Adrenal gland (tissue), 5 donors: ENCODE results near the gene ZNF296.

Experiments
- POLR2A ChIP-seq, 2 donors: fragments of 450-650 bp; IDR thresholded peaks; one replicate each; pipeline ENCODE4 v1.6.1; 2017; ENCODE audit warnings: antibody characterized with exemption in 2 of 2, mild to moderate bottlenecking in 2 of 2, moderate library complexity in 1 of 2
- TF ChIP-seq, protein P1 (sequence below), 6 experiments: fragments of 450-650 bp in 4 of 6; fragments of 200-600 bp in 2 of 6; sonication (generic) in 1 of 6; IDR thresholded peaks; 1 replicate in 5 of 6; 2 replicates in 1 of 6; pipeline versions ENCODE4 v1.5.1 to v1.8.0; 2016 to 2021; ENCODE audit warnings: antibody characterized with exemption in 6 of 6, mild to moderate bottlenecking in 2 of 6, moderate library complexity in 1 of 6
- donor health status: DM: no; HTN: no; CAD: no.

- TF ChIP-seq, protein P1, sequence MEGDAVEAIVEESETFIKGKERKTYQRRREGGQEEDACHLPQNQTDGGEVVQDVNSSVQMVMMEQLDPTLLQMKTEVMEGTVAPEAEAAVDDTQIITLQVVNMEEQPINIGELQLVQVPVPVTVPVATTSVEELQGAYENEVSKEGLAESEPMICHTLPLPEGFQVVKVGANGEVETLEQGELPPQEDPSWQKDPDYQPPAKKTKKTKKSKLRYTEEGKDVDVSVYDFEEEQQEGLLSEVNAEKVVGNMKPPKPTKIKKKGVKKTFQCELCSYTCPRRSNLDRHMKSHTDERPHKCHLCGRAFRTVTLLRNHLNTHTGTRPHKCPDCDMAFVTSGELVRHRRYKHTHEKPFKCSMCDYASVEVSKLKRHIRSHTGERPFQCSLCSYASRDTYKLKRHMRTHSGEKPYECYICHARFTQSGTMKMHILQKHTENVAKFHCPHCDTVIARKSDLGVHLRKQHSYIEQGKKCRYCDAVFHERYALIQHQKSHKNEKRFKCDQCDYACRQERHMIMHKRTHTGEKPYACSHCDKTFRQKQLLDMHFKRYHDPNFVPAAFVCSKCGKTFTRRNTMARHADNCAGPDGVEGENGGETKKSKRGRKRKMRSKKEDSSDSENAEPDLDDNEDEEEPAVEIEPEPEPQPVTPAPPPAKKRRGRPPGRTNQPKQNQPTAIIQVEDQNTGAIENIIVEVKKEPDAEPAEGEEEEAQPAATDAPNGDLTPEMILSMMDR (IDR thresholded peaks at IDR 0.05), result no peak
- no peak for TF ChIP-seq POLR2A (IDR thresholded peaks at IDR 0.05)
These were observed 813 bp upstream of the ZNF296 start for GRCh38 chr19:45076851-45077730.
